ENCODE data around the gene TTPAL.

TTPAL gene

DNA sequence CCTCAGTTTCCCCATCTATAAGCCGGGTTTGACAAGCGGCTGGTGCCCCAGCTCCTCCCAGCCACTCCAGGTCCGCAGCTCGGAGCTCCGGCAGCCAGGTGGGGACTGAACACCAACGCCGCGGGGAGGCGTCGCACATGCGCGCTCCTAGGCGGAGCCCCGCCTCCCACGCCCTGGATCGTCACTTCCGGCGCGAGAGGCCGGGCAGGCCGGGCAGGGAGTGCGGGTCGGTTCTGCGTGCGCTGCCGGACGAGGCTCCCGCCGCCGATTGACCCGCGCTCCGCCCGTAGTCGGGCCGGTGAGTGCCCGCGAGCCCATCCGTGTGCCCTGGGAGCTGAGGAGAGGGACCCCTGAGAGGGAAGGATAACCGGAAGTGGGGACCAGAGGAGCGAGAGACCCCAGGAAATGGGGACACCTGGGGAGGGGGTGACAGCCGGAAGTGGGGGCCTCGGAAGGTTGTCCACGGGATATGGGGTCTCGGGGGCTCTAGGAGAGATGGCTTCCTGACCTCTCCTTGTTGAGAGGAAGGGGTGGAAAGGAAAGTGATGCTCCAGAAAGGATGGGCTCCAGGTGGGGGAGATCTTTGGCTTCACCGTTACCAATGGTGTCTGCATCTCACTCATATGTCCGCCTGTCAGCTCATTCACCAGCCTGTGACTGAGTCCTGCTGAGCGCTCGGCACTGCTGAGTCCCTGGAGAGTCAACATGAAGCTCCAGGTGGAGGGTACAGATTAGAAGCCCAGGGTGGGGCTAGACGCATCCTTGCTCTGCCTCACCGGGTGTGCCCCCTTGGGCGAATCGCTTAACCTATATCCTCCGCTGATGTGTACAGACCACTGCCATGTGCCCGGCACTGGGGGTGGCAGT lies at the start of gene TTPAL:
Gene TTPAL (plus strand): TSS at position 181 of the 867 bp plus-strand sequence. CDS start 4,126 bp downstream, outside the sequence.
- DNase-seq, result peak; percentile 89 to 92

DNA sequence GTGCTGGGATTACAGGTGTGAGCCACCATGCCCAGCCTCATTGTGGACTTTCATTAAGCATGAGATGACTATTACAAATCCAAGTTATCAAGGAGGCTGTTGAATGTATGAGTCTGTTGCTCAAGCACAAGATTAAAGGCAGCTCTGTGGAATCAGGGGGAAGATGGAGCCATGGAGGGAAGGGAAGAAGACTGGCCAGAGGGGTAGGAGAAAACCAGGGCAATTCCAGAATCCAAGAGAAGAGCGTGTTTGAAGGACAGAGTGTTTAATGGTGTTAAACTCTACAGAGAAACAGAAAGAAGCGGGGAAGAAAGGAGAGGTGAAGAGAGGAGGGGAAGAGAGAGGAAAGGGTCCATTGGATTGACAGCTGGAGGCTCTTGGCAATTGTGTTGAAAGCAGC lies 49.8 kb upstream of the TTPAL start:
- no peak for DNase-seq

GRCh38 chr20:44426879-44427790 lies 48.5 kb upstream of the TTPAL start:
- no peak for DNase-seq

GRCh38 chr20:44427804-44428173 lies 47.9 kb upstream of the TTPAL start:
- no peak for DNase-seq

GRCh38 chr20:44428174-44429016 lies 47.3 kb upstream of the TTPAL start:
- DNase-seq, result no peak

DNA sequence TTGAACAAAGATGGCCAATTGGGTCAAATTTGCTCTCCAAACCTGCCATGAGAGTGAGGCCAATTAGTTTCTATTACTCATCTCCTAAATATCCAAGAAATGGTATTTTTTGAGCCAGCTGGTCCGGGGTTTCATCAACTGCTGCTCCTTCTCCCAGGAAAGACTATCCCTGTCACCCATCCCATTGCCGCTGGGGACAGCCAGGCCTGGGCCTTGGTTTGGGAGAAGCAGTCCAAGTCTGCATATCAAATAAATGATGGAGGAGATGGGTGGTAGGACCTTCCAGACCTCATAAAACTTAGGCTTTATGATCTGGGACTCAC lies 46.7 kb upstream of the TTPAL start:
- DNase-seq, result no peak

- DNase-seq, result no peak
These were observed 46.0 kb upstream of the TTPAL start for GRCh38 chr20:44429419-44430269.

GRCh38 chr20:44430270-44431065 lies 45.2 kb upstream of the TTPAL start:
- DNase-seq, result no peak

- DNase-seq, result no peak
These were observed 44.6 kb upstream of the TTPAL start for GRCh38 chr20:44431118-44431501.

DNA sequence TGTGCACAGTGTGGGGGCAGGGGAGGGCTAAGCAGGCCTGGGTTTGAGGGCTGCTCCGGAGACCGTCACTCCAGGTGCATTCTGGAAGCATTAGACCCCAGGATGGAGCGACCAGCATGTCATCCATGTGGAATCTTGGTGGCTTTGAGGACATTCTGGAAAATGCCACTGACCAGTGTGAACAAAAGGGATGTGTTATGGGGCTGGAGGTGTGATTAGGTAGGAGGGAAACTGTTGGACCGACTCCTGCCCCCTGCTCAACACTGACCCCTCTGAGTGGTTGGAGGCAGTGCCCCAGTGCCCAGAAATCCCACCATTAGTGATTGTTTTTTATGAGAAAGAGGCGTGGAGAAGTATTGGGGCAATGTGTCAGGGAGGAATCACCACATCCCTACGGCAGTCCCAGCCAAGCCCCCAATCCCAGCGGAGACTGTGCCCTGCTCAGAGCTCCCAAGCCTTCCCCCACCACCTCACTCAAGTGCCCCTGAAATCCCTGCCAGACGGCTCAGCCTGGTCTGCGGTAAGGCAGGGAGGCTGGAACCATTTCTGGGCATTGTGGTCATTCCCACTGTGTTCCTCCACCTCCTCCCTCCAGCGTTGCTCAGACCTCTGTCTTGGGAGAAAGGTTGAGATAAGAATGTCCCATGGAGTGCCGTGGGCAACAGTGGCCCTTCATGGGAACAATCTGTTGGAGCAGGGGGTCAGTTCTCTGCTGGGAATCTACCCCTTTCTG lies 44.0 kb upstream of the TTPAL start:
- no peak for DNase-seq

DNA sequence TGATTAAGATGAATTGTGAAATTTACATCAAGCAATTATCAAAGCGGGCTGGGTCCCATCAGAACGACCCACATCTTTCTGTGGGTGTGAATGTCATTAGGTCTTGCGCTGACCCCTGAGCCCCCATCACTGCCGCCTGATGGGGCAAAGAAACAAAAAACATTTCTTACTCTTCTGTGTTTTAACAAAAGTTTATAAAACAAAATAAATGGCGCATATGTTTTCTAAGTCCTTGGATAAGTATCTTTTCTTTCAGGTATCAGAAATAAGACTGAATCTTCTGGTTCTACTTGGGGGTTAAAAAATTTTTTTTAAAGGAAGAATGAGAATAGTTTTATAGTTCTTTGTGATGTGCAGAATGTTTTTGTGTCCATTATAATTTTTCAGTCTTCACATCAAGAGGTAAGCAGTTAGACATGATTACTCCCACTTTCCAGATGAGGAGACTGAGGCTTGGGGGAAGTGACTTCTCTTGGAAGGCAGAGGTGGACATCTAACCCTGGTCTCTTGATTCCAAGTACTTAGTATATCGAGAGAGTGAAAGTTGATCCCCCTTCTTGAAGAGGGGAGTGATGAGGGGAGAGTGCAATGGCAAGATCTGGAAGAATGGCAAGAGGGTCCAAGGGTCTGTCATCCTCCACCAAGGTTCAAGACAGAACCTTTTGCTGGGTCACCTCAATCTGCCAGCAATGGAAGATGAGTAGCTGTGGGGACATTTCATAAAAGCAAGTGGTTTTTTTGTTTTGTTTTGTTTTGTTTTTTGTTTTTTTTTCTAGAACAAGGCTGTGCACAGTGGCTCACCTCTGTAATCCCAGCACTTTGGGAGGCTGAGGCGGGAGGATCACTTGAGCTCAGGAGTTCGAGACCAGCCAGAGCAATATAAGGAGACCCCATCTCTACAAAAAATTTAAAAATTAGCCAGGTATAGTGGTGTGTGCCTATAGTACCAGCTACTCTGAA lies 42.8 kb upstream of the TTPAL start:
- DNase-seq, result no peak

- no peak for DNase-seq
These were observed 41.7 kb upstream of the TTPAL start for GRCh38 chr20:44433751-44434538.

- DNase-seq, result no peak
These were observed 39.9 kb upstream of the TTPAL start for GRCh38 chr20:44435630-44436335.

GRCh38 chr20:44436393-44436792 lies 39.3 kb upstream of the TTPAL start:
- no peak for DNase-seq

DNA sequence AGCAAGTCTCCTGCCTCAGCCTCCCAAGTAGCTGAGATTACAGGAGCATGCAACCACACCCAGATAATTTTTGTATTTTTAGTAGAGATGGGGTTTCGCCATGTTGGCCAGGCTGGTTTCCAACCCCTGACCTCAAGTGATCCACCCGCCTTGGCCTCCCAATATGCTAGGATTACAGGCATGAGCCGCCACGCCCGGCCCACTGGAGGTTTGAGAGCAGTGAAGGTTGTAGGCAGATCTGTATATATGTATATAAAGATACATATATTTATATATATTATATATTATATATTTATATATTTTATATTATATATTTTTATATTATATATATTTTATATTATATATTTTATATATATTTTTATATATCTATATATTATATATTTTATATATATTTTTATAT lies 38.2 kb upstream of the TTPAL start:
- DNase-seq, result no peak

GRCh38 chr20:44438782-44439181 lies 36.9 kb upstream of the TTPAL start:
- DNase-seq, result no peak

- DNase-seq, result no peak
These were observed 36.4 kb upstream of the TTPAL start for GRCh38 chr20:44439318-44439717.
